ENCODE results near the gene SLC22A23. TPM values are rescaled to one million over a fixed set of nuclear protein-coding genes. Genes with fewer than 3 reads are reported as not detected.

Gene SLC22A23
- total and polyA plus RNA-seq, 7 donors: 8.1 to 18.7 (median 12.0) TPM

GRCh38 chr6:3337521-3338350 is 119.1 kb downstream of the SLC22A23 start:
- Histone ChIP-seq H3K36me3 (no peaks in the 10 kb centered on the region), H3K4me1 (peaks cover 0 to 78% (median 37%) of the 10 kb centered on the region in 4 donors), H3K9me3 (no peaks in the 10 kb centered on the region), H3K4me3 (no peak overlapping the region), H3K27ac (peak overlapping the region in 2 of 4 donors; percentile 0 to 22), H3K27me3 (no peaks in the 10 kb centered on the region)
- intact Hi-C loops (cut with DNase I): no loop called here
- no peak for DNase-seq
- TF ChIP-seq, protein P1, sequence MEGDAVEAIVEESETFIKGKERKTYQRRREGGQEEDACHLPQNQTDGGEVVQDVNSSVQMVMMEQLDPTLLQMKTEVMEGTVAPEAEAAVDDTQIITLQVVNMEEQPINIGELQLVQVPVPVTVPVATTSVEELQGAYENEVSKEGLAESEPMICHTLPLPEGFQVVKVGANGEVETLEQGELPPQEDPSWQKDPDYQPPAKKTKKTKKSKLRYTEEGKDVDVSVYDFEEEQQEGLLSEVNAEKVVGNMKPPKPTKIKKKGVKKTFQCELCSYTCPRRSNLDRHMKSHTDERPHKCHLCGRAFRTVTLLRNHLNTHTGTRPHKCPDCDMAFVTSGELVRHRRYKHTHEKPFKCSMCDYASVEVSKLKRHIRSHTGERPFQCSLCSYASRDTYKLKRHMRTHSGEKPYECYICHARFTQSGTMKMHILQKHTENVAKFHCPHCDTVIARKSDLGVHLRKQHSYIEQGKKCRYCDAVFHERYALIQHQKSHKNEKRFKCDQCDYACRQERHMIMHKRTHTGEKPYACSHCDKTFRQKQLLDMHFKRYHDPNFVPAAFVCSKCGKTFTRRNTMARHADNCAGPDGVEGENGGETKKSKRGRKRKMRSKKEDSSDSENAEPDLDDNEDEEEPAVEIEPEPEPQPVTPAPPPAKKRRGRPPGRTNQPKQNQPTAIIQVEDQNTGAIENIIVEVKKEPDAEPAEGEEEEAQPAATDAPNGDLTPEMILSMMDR (IDR thresholded peaks at IDR 0.05): peak in 1 of 4 experiments; percentile 11
- no peak for TF ChIP-seq POLR2A (IDR thresholded peaks at IDR 0.05)
- 41 to 65% methylated on average over 15 of the region's 15 CpGs for WGBS, 2 donors

DNA sequence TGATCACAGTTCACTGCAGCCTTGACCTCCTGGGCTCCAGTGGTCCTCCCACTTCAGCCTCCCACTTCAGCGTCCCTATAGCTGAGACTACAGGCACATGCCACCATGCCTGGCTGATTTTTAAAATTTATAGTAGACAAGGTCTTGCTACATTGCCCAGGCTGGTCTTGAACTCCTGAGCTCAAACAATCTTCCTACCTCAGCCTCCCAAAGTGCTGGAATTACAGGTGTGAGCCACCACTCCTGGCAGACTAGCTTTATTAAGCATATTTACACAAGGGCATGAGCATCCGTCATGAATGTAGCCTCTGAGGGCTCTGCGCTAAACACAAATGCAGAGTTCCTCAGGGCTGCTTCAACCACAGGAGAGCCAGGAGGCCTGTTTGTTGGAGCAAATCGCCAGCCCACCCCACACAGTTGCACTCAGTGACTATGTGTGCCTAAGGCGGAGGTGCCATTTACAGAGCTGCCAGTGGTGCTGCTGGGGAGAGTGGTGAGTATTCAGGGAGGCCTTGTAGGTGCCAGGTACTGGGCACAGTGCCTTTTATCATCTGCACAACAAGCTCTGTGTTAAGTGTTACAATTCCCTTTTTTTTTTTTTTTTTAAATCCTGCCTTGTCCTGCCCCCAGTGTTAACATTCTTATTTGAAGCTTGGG is 119.9 kb downstream of the SLC22A23 start:
- H3K9me3 ChIP-seq: no peaks in the 10 kb centered on the region
- 52 to 87% methylated on average over 5 of the region's 5 CpGs for WGBS, 2 donors
- no peak overlapping the region for H3K27ac ChIP-seq
- H3K27me3 ChIP-seq: no peaks in the 10 kb centered on the region
- TF ChIP-seq EP300 (IDR thresholded peaks at IDR 0.05) (no peak), POLR2AphosphoS5 (IDR thresholded peaks at IDR 0.05) (no peak), POLR2A (IDR thresholded peaks at IDR 0.05) (no peak)
- TF ChIP-seq, protein P1 (IDR thresholded peaks at IDR 0.05): no peak
- peaks cover 0 to 76% (median 38%) of the 10 kb centered on the region in 4 donors for H3K4me1 ChIP-seq
- intact Hi-C loops (cut with DNase I): no loop called here
- H3K4me3 ChIP-seq: no peak overlapping the region
- DNase-seq: no peak
- H3K36me3 ChIP-seq: no peaks in the 10 kb centered on the region

GRCh38 chr6:3336066-3336786 is 120.6 kb downstream of the SLC22A23 start:
- no peak for DNase-seq
- Histone ChIP-seq H3K36me3 (no peaks in the 10 kb centered on the region), H3K4me1 (peaks cover 0 to 79% (median 41%) of the 10 kb centered on the region in 4 donors), H3K9me3 (no peaks in the 10 kb centered on the region), H3K27ac (no peak overlapping the region), H3K4me3 (no peak overlapping the region), H3K27me3 (no peaks in the 10 kb centered on the region)
- intact Hi-C loops (cut with DNase I): no loop called here
- TF ChIP-seq POLR2A (IDR thresholded peaks at IDR 0.05): no peak
- TF ChIP-seq EP300 (IDR thresholded peaks at IDR 0.05): no peak
- TF ChIP-seq POLR2AphosphoS5 (IDR thresholded peaks at IDR 0.05): no peak
- TF ChIP-seq, protein P1 (IDR thresholded peaks at IDR 0.05): no peak
- WGBS, 2 donors: 81 to 88% methylated on average over 11 of the region's 11 CpGs

DNA sequence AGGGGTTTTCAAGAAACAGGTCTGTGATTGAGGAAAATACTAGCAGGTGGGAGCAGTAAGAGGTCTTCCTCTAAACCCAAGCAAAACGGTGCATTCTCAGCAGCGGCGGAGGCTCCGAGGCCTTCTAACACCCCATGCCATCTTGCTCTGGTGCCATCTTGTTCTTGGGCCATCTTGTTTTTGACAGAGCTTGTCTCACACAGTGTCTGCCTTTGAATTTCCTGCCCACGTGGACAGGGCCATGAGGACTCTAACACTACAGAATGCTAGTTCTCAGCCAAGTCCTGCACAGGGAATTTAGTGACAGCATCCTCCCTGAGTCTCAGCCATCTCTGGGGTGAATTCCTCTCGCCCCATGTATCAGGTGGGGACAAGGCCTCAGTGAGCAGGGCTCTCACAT is 121.7 kb downstream of the SLC22A23 start:
- no peak overlapping the region for H3K4me3 ChIP-seq
- peak overlapping the region in 3 of 4 donors; percentile 24 to 52 (median 48) for H3K27ac ChIP-seq
- H3K27me3 ChIP-seq: no peaks in the 10 kb centered on the region
- no peak for TF ChIP-seq EP300 (IDR thresholded peaks at IDR 0.05)
- TF ChIP-seq POLR2A (IDR thresholded peaks at IDR 0.05): no peak
- TF ChIP-seq, protein P1 (IDR thresholded peaks at IDR 0.05): no peak
- TF ChIP-seq POLR2AphosphoS5 (IDR thresholded peaks at IDR 0.05): no peak
- WGBS, 2 donors: 83 to 92% methylated on average over 6 of the region's 6 CpGs
- H3K4me1 ChIP-seq: peaks cover 0 to 90% (median 43%) of the 10 kb centered on the region in 4 donors
- no peak for DNase-seq
- no peaks in the 10 kb centered on the region for H3K9me3 ChIP-seq
- H3K36me3 ChIP-seq: no peaks in the 10 kb centered on the region
- intact Hi-C loops (cut with DNase I): no loop called here

Data from sigmoid colon (tissue), 7 donors.